Measurements from ENCODE around the gene ELMO1. TPM values are rescaled to one million over a fixed set of nuclear protein-coding genes. Genes with fewer than 3 reads are reported as not detected.

The ELMO1 gene
- total RNA-seq, 1 donor from 2014 or later, result 60.1 TPM

- intact Hi-C loops (cut with DNase I), result no loop called here
- no peaks in the 10 kb centered on the region for H3K27me3 ChIP-seq (ENCODE audit: low read depth)
Measured at GRCh38 chr7:36942955-36943354, 505.7 kb downstream of the ELMO1 start.

GRCh38 chr7:36942541-36942940, 506.1 kb downstream of the ELMO1 start:
- Histone ChIP-seq H3K27ac (no peak overlapping the region), H3K9me3 (peaks cover 39% of the 10 kb centered on the region), H3K36me3 (no peaks in the 10 kb centered on the region), H3K27me3 (ENCODE audit: low read depth) (no peaks in the 10 kb centered on the region), H3K4me1 (no peaks in the 10 kb centered on the region), H3K4me3 (no peak overlapping the region)
- DNase-seq (no peak), ATAC-seq (no peak)
- TF ChIP-seq CTCF (IDR thresholded peaks at IDR 0.05), result no peak
- intact Hi-C loops (cut with DNase I), result no loop called here

More at GRCh38 chr7:36942955-36943354, 505.7 kb downstream of the ELMO1 start:
- Histone ChIP-seq H3K9me3 (peaks cover 35% of the 10 kb centered on the region), H3K27ac (no peak overlapping the region), H3K4me3 (no peak overlapping the region), H3K4me1 (no peaks in the 10 kb centered on the region), H3K36me3 (no peaks in the 10 kb centered on the region)
- TF ChIP-seq CTCF (IDR thresholded peaks at IDR 0.05), result no peak
- DNase-seq (no peak), ATAC-seq (no peak)

- Histone ChIP-seq H3K27me3 (ENCODE audit: low read depth) (no peaks in the 10 kb centered on the region), H3K27ac (no peak overlapping the region), H3K36me3 (no peaks in the 10 kb centered on the region), H3K4me1 (no peaks in the 10 kb centered on the region), H3K9me3 (peaks cover 44% of the 10 kb centered on the region), H3K4me3 (no peak overlapping the region)
- DNase-seq (no peak), ATAC-seq (no peak)
- intact Hi-C loops (cut with DNase I), result no loop called here
- no peak for TF ChIP-seq CTCF (IDR thresholded peaks at IDR 0.05)
Measured at GRCh38 chr7:36942025-36942424, 506.6 kb downstream of the ELMO1 start.

- Histone ChIP-seq H3K27me3 (ENCODE audit: low read depth) (no peaks in the 10 kb centered on the region), H3K27ac (no peak overlapping the region), H3K4me3 (no peak overlapping the region), H3K4me1 (no peaks in the 10 kb centered on the region), H3K36me3 (no peaks in the 10 kb centered on the region), H3K9me3 (peaks cover 51% of the 10 kb centered on the region)
- TF ChIP-seq CTCF (IDR thresholded peaks at IDR 0.05), result no peak
- ATAC-seq, result no peak
- DNase-seq, result no peak
- intact Hi-C loops (cut with DNase I), result no loop called here
Measured at GRCh38 chr7:36941359-36941758, 507.3 kb downstream of the ELMO1 start.

- no peak overlapping the region for H3K27ac ChIP-seq
- no peaks in the 10 kb centered on the region for H3K36me3 ChIP-seq
- no peaks in the 10 kb centered on the region for H3K4me1 ChIP-seq
- H3K9me3 ChIP-seq, result peaks cover 54% of the 10 kb centered on the region
- no peaks in the 10 kb centered on the region for H3K27me3 ChIP-seq (ENCODE audit: low read depth)
- TF ChIP-seq CTCF (IDR thresholded peaks at IDR 0.05), result no peak
- DNase-seq (no peak), ATAC-seq (no peak)
- intact Hi-C loops (cut with DNase I), result no loop called here
- no peak overlapping the region for H3K4me3 ChIP-seq
Measured at GRCh38 chr7:36939816-36940215, 508.8 kb downstream of the ELMO1 start.

Measured in lower lobe of right lung (tissue), 2 donors.